ENCODE results near the gene GNS. TPM values are rescaled to one million over a fixed set of nuclear protein-coding genes. Genes with fewer than 3 reads are reported as not detected.

The GNS gene
- total and polyA plus RNA-seq, 9 donors: 63.9 to 278 (median 101) TPM

DNA sequence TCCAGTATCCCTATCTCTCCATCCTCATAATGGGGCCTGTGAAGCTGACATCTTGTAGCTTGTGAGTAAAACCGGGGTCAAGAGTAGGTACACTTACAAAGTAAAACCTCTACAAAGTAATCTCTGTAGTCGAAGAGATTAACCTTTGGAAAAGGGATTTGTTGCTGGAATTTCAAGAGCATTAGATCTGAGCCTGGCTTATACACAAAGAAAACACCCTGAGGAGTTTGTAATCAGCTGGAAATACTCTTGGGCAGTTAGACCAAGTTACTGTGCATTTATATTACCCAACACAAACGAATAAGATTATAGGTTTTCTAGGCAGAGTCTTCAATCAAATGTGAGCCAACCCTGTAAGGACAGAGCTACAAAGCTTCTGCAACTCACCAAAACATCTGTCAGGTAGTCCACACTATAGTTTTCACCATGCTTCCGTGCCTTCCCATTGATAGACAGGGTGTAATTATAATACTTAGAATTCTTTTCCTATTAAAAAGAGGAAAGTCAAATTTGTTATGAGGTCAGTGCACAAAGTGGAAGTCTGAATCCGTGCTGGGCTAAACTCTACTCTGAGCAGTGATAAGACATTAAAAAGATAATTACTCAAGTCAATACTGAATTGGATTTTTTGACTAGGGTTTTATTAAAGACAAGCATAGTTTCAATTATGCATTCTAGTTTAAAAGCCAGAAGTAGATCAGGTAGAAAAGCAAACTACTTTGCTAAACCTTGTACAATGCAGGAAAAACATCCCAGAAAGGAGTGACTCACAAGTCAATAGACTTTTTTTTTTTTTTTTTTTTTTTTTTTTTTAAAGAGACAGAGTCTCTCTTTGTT lies 14.6 kb downstream of the GNS start:
- Histone ChIP-seq H3K4me3 (no peak overlapping the region), H3K27ac (no peak overlapping the region), H3K9me3 (no peaks in the 10 kb centered on the region), H3K4me1 (ENCODE audit: insufficient read depth) (no peaks in the 10 kb centered on the region), H3K36me3 (no peaks in the 10 kb centered on the region), H3K27me3 (no peaks in the 10 kb centered on the region)
- no peak for TF ChIP-seq EP300 (IDR thresholded peaks at IDR 0.05)
- TF ChIP-seq POLR2A (IDR thresholded peaks at IDR 0.05): no peak
- TF ChIP-seq, protein P1, sequence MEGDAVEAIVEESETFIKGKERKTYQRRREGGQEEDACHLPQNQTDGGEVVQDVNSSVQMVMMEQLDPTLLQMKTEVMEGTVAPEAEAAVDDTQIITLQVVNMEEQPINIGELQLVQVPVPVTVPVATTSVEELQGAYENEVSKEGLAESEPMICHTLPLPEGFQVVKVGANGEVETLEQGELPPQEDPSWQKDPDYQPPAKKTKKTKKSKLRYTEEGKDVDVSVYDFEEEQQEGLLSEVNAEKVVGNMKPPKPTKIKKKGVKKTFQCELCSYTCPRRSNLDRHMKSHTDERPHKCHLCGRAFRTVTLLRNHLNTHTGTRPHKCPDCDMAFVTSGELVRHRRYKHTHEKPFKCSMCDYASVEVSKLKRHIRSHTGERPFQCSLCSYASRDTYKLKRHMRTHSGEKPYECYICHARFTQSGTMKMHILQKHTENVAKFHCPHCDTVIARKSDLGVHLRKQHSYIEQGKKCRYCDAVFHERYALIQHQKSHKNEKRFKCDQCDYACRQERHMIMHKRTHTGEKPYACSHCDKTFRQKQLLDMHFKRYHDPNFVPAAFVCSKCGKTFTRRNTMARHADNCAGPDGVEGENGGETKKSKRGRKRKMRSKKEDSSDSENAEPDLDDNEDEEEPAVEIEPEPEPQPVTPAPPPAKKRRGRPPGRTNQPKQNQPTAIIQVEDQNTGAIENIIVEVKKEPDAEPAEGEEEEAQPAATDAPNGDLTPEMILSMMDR (IDR thresholded peaks at IDR 0.05): no peak
- intact Hi-C loops (cut with DNase I): no loop called here
- WGBS, 3 donors: 55 to 58% (median 56%) methylated on average over 5 of the region's 5 CpGs
- no peak for DNase-seq

DNA sequence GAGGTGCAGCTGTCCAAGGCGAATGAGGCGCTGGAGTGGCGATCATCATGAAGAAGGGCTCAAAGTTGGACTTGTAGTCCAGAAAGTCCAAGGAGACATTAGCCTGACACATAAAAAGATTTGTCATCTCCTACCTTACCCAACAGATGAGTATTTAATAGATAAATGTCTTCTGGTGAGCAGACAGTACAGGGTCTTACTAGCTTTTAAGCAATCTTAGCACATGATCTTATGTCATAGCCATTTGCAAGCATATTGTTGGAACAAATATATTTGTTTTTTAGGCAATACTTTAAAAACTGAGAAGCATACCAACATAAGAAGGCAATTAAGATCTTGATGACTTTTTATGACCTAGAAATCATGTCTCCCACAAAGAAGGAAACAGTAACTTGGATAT lies 16.0 kb downstream of the GNS start:
- H3K36me3 ChIP-seq: no peaks in the 10 kb centered on the region
- intact Hi-C loops (cut with DNase I): no loop called here

DNA sequence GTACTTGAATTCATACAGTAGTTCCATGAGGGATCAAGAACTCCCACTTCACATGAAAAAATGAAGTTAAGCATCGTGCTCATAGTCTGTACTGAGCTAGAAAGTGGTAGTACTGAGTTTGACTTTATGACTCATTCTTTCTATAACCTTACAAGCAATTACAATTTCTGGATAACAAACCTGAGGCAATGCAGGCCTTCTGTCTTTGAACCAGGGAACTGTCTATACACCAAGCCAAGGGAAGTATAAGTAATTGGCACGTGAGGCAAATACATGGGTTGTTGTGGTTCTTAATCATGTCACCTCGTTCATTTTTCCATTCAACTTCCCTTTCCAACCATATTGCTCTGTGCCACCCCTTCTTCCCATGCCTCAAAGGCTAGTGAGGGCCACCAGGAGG lies 16.8 kb downstream of the GNS start:
- H3K4me1 ChIP-seq (ENCODE audit: insufficient read depth): peaks cover 11% of the 10 kb centered on the region
- H3K9me3 ChIP-seq: no peaks in the 10 kb centered on the region
- no peak for DNase-seq
- no peak overlapping the region for H3K27ac ChIP-seq
- TF ChIP-seq, protein P1 (IDR thresholded peaks at IDR 0.05): no peak
- TF ChIP-seq POLR2A (IDR thresholded peaks at IDR 0.05) (no peak), EP300 (IDR thresholded peaks at IDR 0.05) (no peak)
- no peaks in the 10 kb centered on the region for H3K27me3 ChIP-seq
- no peak overlapping the region for H3K4me3 ChIP-seq
- no peaks in the 10 kb centered on the region for H3K36me3 ChIP-seq
- intact Hi-C loops (cut with DNase I): no loop called here
- WGBS, 3 donors: 90 to 94% (median 90%) methylated on average over 3 of the region's 3 CpGs

More for the DNA sequence above, 16.0 kb downstream of the GNS start:
- no peak for TF ChIP-seq POLR2A (IDR thresholded peaks at IDR 0.05)
- TF ChIP-seq, protein P1 (IDR thresholded peaks at IDR 0.05): no peak
- TF ChIP-seq EP300 (IDR thresholded peaks at IDR 0.05): no peak
- Histone ChIP-seq H3K27ac (no peak overlapping the region), H3K4me1 (ENCODE audit: insufficient read depth) (peaks cover 8% of the 10 kb centered on the region), H3K4me3 (no peak overlapping the region), H3K9me3 (no peaks in the 10 kb centered on the region), H3K27me3 (no peaks in the 10 kb centered on the region)
- no peak for DNase-seq
- 94 to 99% (median 95%) methylated on average over 3 of the region's 3 CpGs for WGBS, 3 donors

DNA sequence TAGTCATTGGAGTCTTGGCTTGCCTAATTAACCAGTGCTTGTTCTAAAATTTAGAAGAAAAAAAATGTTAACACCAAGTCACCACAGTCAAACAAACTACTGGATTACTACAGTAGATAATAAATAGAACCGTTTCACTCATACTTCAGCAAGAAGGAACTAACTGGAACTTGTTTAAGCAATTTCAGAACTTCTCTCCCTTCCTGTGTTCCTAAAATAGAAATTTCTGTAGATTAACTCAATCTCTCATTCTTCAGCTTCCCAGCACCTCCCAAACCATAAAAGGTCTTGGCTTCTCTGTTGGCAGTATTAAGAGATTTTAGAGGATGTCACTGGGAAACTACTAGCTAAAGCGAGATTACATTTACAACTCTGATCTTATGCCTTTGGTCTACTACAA lies 18.6 kb downstream of the GNS start:
- Histone ChIP-seq H3K4me1 (ENCODE audit: insufficient read depth) (peaks cover 11% of the 10 kb centered on the region), H3K9me3 (no peaks in the 10 kb centered on the region), H3K27ac (no peak overlapping the region), H3K27me3 (no peaks in the 10 kb centered on the region), H3K4me3 (no peak overlapping the region), H3K36me3 (no peaks in the 10 kb centered on the region)
- no peak for DNase-seq
- TF ChIP-seq POLR2A (IDR thresholded peaks at IDR 0.05) (no peak), EP300 (IDR thresholded peaks at IDR 0.05) (no peak)
- TF ChIP-seq, protein P1 (IDR thresholded peaks at IDR 0.05): no peak
- WGBS, 3 donors: 44 to 62% (median 52%) methylated on average over 2 of the region's 2 CpGs
- intact Hi-C loops (cut with DNase I): no loop called here

Measured in ovary (tissue), 9 donors.